Mesendoderm (in vitro differentiated cells): Measurements from ENCODE around the gene CCDC30.

Source experiments
- DNase-seq: peaks from one replicate; pipeline ENCODE4 v3.0.0; 2013
- H2AK5ac ChIP-seq: 2 replicates; pipeline ENCODE4 v1.6.1; 2013; ENCODE audit warnings: low read length, inconsistent platforms
- H2BK120ac ChIP-seq: 2 replicates; pipeline ENCODE4 v1.6.1; 2013; ENCODE audit warnings: low read depth, mild to moderate bottlenecking, low read length, moderate library complexity, mixed read lengths
- H2BK15ac ChIP-seq: replicated peaks from 2 replicates; pipeline ENCODE4 v1.6.1; 2013; ENCODE audit warnings: low read depth, mild to moderate bottlenecking, moderate library complexity
- H2BK5ac ChIP-seq: 2 replicates; pipeline ENCODE4 v1.6.1; 2013; ENCODE audit warnings: low read length, inconsistent platforms
- H3K18ac ChIP-seq: 2 replicates; pipeline ENCODE4 v1.6.1; 2013; ENCODE audit warnings: mild to moderate bottlenecking, low read length, mixed read lengths
- H3K23ac ChIP-seq: one replicate; pipeline ENCODE4 v1.6.1; 2013; ENCODE audit warnings: low read length
- H3K27ac ChIP-seq: 2 replicates; pipeline ENCODE4 v1.5.1; 2013; ENCODE audit warnings: low read depth, mild to moderate bottlenecking, inconsistent platforms, low read length, moderate library complexity
- H3K27me3 ChIP-seq: 2 replicates; pipeline ENCODE4 v1.6.1; 2013; ENCODE audit warnings: low read length, control low read depth, mild to moderate bottlenecking, inconsistent platforms; ENCODE audit not compliant: insufficient read depth, poor library complexity
- H3K36me3 ChIP-seq: 2 replicates; pipeline ENCODE4 v1.6.1; 2013; ENCODE audit warnings: low read length, inconsistent platforms; ENCODE audit not compliant: control insufficient read depth, insufficient read depth
- H3K4ac ChIP-seq: one replicate; pipeline ENCODE4 v1.6.1; 2013; ENCODE audit warnings: low read depth, mild to moderate bottlenecking, low read length, moderate library complexity
- H3K4me1 ChIP-seq: 2 replicates; pipeline ENCODE4 v1.6.1; 2013; ENCODE audit warnings: low read depth, low read length, inconsistent platforms; ENCODE audit not compliant: control insufficient read depth
- H3K4me2 ChIP-seq: 2 replicates; pipeline ENCODE4 v1.6.1; 2013; ENCODE audit warnings: low read length
- H3K4me3 ChIP-seq: 2 replicates; pipeline ENCODE4 v1.5.1; 2013; ENCODE audit warnings: mild to moderate bottlenecking, low read length
- H3K56ac ChIP-seq: one replicate; pipeline ENCODE4 v1.6.1; 2013; ENCODE audit warnings: low read length
- H3K79me1 ChIP-seq: 2 replicates; pipeline ENCODE4 v1.6.1; 2013; ENCODE audit warnings: low read length, inconsistent platforms
- H3K79me2 ChIP-seq: 2 replicates; pipeline ENCODE4 v1.6.1; 2013; ENCODE audit warnings: mild to moderate bottlenecking, low read length; ENCODE audit not compliant: control insufficient read depth, insufficient read depth
- H3K9ac ChIP-seq: 2 replicates; pipeline ENCODE4 v1.6.1; 2013; ENCODE audit warnings: low read length, inconsistent platforms
- H4K5ac ChIP-seq: one replicate; pipeline ENCODE4 v1.6.1; 2013; ENCODE audit warnings: low read length
- H4K8ac ChIP-seq: one replicate; pipeline ENCODE4 v1.6.1; 2013; ENCODE audit warnings: low read depth, mild to moderate bottlenecking, control low read depth, low read length, moderate library complexity
- WGBS: extraction: QIAGEN DNeasy Blood & Tissue Kit; methylation state at CpG from one replicate; pipeline ENCODE4 v1.1.7; 2013; ENCODE audit warnings: low lambda C conversion rate, missing lambda C conversion rate; ENCODE audit not compliant: insufficient coverage; ENCODE audit errors: extremely low coverage; 5-methylcytosine and 5-hydroxymethylcytosine counted together

CCDC30 gene

GRCh38 chr1:42557230-42557851 lies 94.3 kb downstream of the CCDC30 start:
- H2BK5ac ChIP-seq, result no peak overlapping the region
- no peak overlapping the region for H2BK120ac ChIP-seq
- WGBS, result no CpG with 5 or more reads among the region's 1 CpG
- H3K4ac ChIP-seq, result no peak overlapping the region
- H3K27ac ChIP-seq, result no peak overlapping the region
- H3K36me3 ChIP-seq, result no peaks in the 10 kb centered on the region
- no peak overlapping the region for H4K5ac ChIP-seq
- no peak overlapping the region for H3K4me3 ChIP-seq
- H2BK15ac ChIP-seq, result no peak overlapping the region
- no peak overlapping the region for H3K9ac ChIP-seq
- no peaks in the 10 kb centered on the region for H3K4me1 ChIP-seq
- H3K18ac ChIP-seq, result no peak overlapping the region
- no peaks in the 10 kb centered on the region for H3K79me1 ChIP-seq
- no peaks in the 10 kb centered on the region for H3K79me2 ChIP-seq
- no peak overlapping the region for H3K4me2 ChIP-seq
- no peak for DNase-seq
- no peak overlapping the region for H4K8ac ChIP-seq
- H3K27me3 ChIP-seq, result no peaks in the 10 kb centered on the region
- no peak overlapping the region for H3K56ac ChIP-seq
- no peak overlapping the region for H3K23ac ChIP-seq
- no peak overlapping the region for H2AK5ac ChIP-seq

- Histone ChIP-seq H3K4me3 (no peak overlapping the region), H3K4me1 (no peaks in the 10 kb centered on the region), H3K27ac (no peak overlapping the region), H2BK5ac (no peak overlapping the region), H3K56ac (no peak overlapping the region), H4K8ac (no peak overlapping the region), H4K5ac (no peak overlapping the region), H2BK120ac (no peak overlapping the region), H3K4ac (no peak overlapping the region), H3K18ac (no peak overlapping the region), H3K36me3 (no peaks in the 10 kb centered on the region), H3K79me2 (no peaks in the 10 kb centered on the region), H3K23ac (no peak overlapping the region), H3K4me2 (no peak overlapping the region), H3K27me3 (no peaks in the 10 kb centered on the region), H2AK5ac (no peak overlapping the region), H3K9ac (no peak overlapping the region), H2BK15ac (no peak overlapping the region), H3K79me1 (no peaks in the 10 kb centered on the region)
- DNase-seq, result no peak
Measured at GRCh38 chr1:42567038-42567437, 104.0 kb downstream of the CCDC30 start.

GRCh38 chr1:42576935-42577334 lies 113.8 kb downstream of the CCDC30 start:
- WGBS, result no CpG with 5 or more reads among the region's 1 CpG
- H4K5ac ChIP-seq, result no peak overlapping the region
- no peak overlapping the region for H3K4me3 ChIP-seq
- no peak overlapping the region for H2BK15ac ChIP-seq
- no peaks in the 10 kb centered on the region for H3K79me2 ChIP-seq
- no peak overlapping the region for H3K56ac ChIP-seq
- no peak for DNase-seq
- H3K23ac ChIP-seq, result no peak overlapping the region
- H2BK5ac ChIP-seq, result no peak overlapping the region
- no peak overlapping the region for H3K4ac ChIP-seq
- H3K4me2 ChIP-seq, result no peak overlapping the region
- no peak overlapping the region for H3K27ac ChIP-seq
- H2AK5ac ChIP-seq, result no peak overlapping the region
- no peak overlapping the region for H2BK120ac ChIP-seq
- no peak overlapping the region for H3K18ac ChIP-seq
- no peaks in the 10 kb centered on the region for H3K27me3 ChIP-seq
- H3K36me3 ChIP-seq, result no peaks in the 10 kb centered on the region
- H3K9ac ChIP-seq, result no peak overlapping the region
- H3K79me1 ChIP-seq, result no peaks in the 10 kb centered on the region
- H4K8ac ChIP-seq, result no peak overlapping the region
- no peaks in the 10 kb centered on the region for H3K4me1 ChIP-seq

- no peaks in the 10 kb centered on the region for H3K4me1 ChIP-seq
- no peak overlapping the region for H3K4me2 ChIP-seq
- no peak overlapping the region for H3K56ac ChIP-seq
- H4K5ac ChIP-seq, result no peak overlapping the region
- no peak overlapping the region for H3K4ac ChIP-seq
- WGBS, result no CpG with 5 or more reads among the region's 3 CpGs
- H4K8ac ChIP-seq, result no peak overlapping the region
- no peak overlapping the region for H2AK5ac ChIP-seq
- H3K18ac ChIP-seq, result no peak overlapping the region
- H3K9ac ChIP-seq, result no peak overlapping the region
- no peak overlapping the region for H3K27ac ChIP-seq
- no peaks in the 10 kb centered on the region for H3K36me3 ChIP-seq
- no peaks in the 10 kb centered on the region for H3K27me3 ChIP-seq
- H3K4me3 ChIP-seq, result no peak overlapping the region
- H3K23ac ChIP-seq, result no peak overlapping the region
- H2BK15ac ChIP-seq, result no peak overlapping the region
- no peak overlapping the region for H2BK120ac ChIP-seq
- no peaks in the 10 kb centered on the region for H3K79me2 ChIP-seq
- H3K79me1 ChIP-seq, result no peaks in the 10 kb centered on the region
- no peak overlapping the region for H2BK5ac ChIP-seq
- DNase-seq, result no peak
Measured at GRCh38 chr1:42586016-42586415, 122.9 kb downstream of the CCDC30 start.

GRCh38 chr1:42587753-42588152 lies 124.7 kb downstream of the CCDC30 start:
- Histone ChIP-seq H3K4ac (no peak overlapping the region), H4K5ac (no peak overlapping the region), H2BK15ac (no peak overlapping the region), H3K27me3 (no peaks in the 10 kb centered on the region), H3K79me1 (no peaks in the 10 kb centered on the region), H3K56ac (no peak overlapping the region), H2BK5ac (no peak overlapping the region), H3K9ac (no peak overlapping the region), H3K23ac (no peak overlapping the region), H3K4me2 (no peak overlapping the region), H2AK5ac (no peak overlapping the region), H3K36me3 (no peaks in the 10 kb centered on the region), H3K79me2 (no peaks in the 10 kb centered on the region), H3K18ac (no peak overlapping the region), H3K27ac (no peak overlapping the region), H2BK120ac (no peak overlapping the region), H4K8ac (no peak overlapping the region), H3K4me1 (no peaks in the 10 kb centered on the region), H3K4me3 (no peak overlapping the region)
- WGBS, result no CpG with 5 or more reads among the region's 2 CpGs
- DNase-seq, result no peak

GRCh38 chr1:42592811-42593210 lies 129.7 kb downstream of the CCDC30 start:
- no peak for DNase-seq
- H3K4me3 ChIP-seq, result no peak overlapping the region
- no peak overlapping the region for H3K27ac ChIP-seq
- H3K23ac ChIP-seq, result no peak overlapping the region
- no peak overlapping the region for H2BK120ac ChIP-seq
- no peaks in the 10 kb centered on the region for H3K4me1 ChIP-seq
- no peak overlapping the region for H2BK5ac ChIP-seq
- no peak overlapping the region for H3K18ac ChIP-seq
- H3K79me1 ChIP-seq, result no peaks in the 10 kb centered on the region
- no peaks in the 10 kb centered on the region for H3K27me3 ChIP-seq
- no peak overlapping the region for H4K8ac ChIP-seq
- WGBS, result no CpG with 5 or more reads among the region's 3 CpGs
- no peak overlapping the region for H3K56ac ChIP-seq
- no peaks in the 10 kb centered on the region for H3K79me2 ChIP-seq
- H3K4ac ChIP-seq, result no peak overlapping the region
- H3K36me3 ChIP-seq, result no peaks in the 10 kb centered on the region
- H4K5ac ChIP-seq, result no peak overlapping the region
- H2BK15ac ChIP-seq, result no peak overlapping the region
- H3K4me2 ChIP-seq, result no peak overlapping the region
- H2AK5ac ChIP-seq, result no peak overlapping the region
- H3K9ac ChIP-seq, result no peak overlapping the region
